NCI-H2196 (cell line): ENCODE results near the gene APBB2.
"Not testable (repeated sequence)": the region's sequence is repeated elsewhere in the genome, so short reads cannot be mapped to it uniquely, and the experiment has no call there.

Experiments used
- DNase-seq: peaks from one replicate; lab custom pipeline; 2025; ENCODE audit not compliant: unreplicated experiment; lab: John Stamatoyannopoulos, UW

Gene APBB2

GRCh38 chr4:40840255-40840984 lies 373.9 kb downstream of the APBB2 start:
- peak; percentile 12 for DNase-seq

DNA sequence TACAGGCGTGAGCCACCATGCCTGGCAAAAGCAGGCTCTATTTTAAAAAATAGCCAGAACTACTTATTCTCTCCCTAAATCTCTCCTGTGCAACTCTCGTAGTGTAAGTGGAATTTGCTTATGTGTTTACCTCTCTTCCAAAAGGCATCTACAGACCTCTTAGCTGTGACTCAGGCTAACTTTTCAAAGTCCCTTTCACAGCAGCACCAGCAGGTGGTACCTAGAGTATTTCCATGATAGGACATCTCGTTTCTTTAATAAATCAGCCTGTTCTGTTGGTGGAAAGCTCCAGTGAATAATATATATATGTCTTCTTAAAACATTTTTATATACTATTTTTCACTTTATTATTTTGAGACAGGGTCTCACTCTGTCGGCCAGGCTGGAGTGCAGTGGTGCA lies 375.6 kb downstream of the APBB2 start:
- DNase-seq: no peak

DNA sequence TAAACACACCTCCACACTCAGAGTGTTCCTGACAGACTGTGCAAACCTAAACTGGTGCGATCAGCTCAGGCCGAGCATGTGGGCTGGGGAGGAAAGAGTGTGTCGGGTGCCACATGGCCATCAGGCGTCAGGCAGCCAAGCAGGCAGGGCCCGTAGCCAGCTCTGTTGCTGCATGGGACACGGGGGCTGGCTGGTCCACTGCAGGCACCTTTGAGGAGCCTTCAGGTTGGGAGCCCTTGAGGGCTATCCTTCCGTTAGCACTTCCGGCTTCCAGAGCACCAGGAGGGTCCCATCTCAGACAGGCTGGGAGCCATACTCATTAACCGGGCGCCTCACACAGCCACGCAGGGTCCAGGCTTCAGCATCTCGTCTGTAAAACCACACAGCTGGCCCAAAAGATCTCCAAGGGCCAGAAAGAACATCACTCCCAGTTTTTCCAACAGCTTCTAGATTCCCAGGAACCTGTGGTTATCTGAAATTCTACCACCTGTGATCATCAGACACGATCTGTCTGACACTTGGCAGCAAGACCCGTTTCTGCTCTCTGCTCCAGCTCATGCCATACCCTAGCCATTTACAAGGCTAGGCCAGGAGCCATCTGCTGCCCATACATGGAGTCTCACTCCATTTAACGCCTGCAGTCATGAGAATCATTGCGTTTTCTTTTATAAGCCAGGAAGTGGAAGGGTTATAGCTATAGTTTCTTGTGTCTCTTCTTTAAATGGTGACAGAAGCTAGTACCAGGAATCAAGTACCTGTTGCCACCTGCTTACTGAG lies 377.1 kb downstream of the APBB2 start:
- peak; percentile 55 for DNase-seq

GRCh38 chr4:40833212-40833611 lies 381.1 kb downstream of the APBB2 start:
- DNase-seq: no peak

DNA sequence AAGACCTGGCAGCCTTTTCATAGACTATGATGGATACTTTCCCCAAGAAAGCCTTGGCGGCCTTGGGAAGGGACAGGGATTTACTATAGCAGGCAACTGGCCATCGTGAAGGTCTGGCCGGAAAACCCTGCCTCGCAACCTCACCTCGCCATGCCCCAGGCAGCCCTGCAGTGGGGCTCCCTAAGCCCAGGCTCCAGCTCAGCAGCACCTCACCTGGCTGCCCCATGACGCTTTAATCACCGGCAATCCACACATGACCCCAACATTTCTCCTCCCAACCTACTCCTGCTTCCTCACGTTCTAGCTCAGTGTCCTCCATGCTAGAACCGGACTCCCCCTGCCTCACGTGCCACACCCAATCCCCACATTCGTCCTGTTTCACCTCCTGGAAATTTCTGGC lies 382.2 kb downstream of the APBB2 start:
- no peak for DNase-seq

DNA sequence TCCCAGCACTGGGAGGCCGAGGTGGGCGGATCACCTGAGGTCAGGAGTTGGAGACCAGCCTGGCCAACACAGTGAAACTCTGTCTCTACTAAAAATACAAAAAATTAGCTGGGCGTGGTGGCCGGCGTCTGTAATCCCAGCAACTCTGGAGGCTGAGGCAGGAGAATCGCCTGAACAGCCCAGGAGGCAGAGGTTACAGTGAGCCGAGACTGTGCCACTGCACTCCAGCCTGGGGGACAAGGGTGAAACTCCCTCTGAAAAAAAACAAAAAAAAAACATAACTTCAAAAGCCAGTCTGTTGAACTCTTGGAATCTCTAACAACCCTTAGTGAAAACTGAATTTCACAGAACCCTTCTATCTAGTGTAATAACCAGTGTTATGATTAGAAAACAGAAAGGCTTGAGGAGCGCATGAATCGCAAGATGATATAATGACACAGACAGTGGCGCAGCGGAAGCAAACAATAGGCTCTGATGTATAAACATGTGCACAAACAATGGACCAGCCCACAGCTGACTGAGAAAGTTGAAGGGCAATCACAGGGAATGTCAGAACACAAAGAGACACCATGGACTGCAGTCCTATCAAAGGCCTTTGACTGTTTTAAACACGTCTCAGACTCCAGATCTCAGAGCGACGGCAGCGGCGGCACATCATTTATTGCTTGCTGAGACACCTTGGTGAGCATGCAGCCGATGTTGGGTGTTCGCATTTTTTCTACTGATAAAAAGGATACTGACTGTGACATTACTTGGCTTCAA lies 383.0 kb downstream of the APBB2 start:
- no peak for DNase-seq

- DNase-seq: no peak
Observed at GRCh38 chr4:40829586-40829985, 384.8 kb downstream of the APBB2 start.

DNA sequence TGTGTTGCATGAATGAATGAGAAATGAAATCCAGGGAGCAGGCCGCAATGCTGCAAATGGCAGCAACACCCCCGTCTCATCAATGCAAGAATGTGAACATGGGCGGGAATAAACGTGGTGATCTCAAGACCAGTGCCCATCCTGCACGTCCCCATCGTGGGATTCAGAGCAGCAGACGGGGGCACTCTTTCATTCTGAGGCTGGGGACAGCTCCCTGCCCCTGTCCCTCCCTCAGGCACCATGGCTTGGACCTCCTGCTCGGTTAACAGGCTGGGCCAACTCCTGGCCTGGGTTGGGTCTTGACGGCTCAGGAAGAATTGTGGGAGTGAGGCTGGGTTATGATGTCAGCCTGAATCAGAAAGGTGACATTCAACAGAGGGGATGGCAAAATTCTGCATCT lies 385.7 kb downstream of the APBB2 start:
- DNase-seq: no peak

- no peak for DNase-seq
Observed at GRCh38 chr4:40827758-40828157, 386.6 kb downstream of the APBB2 start.

DNA sequence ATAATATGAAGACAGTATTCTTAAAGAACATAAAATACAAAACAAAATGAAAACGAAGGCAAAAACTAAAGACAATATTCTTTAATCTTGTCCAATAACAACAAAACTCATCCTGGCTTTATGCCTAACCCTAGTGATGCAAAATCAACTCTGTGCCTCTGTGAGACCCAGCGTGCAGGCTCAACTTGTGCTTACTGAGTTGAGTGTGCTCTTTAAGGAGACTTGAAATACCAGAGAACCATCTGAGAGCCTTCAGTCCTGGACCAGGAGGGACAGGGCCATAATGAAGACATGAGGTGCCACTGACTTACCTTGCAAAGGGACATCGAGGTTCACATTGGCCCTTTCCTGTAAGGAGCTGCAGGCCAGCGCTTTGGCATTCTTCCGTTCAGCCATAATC lies 387.5 kb downstream of the APBB2 start:
- no peak for DNase-seq

GRCh38 chr4:40825014-40825838 lies 389.1 kb downstream of the APBB2 start:
- no peak for DNase-seq

DNA sequence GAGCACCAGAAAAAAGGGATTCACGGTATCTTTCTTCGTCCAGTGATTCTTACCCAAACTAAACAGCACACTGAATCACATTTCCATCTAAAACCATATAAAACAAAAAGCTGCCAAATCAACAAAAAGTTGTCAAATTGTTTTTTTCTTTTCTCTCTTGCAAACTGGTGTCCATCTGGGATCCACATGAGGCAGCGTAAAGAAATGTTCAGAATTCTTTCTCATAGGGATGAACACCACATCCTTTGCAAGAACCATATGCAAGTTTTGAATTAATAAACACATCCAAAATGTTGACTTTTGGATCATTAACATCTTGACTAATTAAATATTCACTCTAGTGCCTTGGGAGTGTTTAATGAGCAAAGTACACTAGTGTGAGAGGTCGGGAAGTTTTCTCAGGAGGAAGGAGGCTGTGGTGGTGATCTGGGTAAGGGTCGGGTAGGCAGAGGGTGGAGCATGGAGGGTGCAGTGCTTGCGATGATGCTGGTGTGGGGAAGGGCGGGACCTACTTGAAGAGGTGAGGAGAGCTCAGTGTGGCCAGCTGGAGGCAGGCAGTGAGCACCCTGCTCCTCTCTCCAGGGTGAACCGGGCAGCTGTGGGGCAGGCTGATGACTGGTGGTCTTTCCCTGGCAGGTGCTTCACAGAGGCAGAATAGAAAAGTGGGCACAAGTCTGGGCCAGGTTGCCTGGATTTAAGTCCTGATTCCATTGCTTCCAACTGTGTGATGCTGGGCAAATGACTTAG lies 391.7 kb downstream of the APBB2 start:
- DNase-seq: no peak

DNA sequence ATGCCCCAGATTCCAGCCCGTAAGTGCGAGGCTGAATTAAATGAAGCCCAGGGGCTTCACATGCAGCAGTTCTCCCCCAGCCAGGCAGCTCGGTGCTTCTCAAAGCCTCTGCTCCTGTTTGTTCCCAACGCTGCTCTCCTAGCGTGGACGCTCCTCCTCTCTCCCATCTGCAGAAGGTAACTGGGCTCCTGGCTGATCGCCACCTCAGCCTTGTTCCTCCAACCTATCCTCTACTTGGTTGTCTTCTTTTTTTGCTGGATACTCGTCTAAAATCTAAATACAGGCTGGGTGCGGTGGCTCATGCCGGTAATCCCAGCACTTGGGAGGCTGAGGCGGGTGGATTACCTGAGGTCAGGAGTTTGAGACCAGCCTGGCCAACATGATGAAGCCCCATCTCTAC lies 394.2 kb downstream of the APBB2 start:
- no peak for DNase-seq

GRCh38 chr4:40817157-40817556 lies 397.2 kb downstream of the APBB2 start:
- DNase-seq: not testable (repeated sequence)

GRCh38 chr4:40812856-40813255 lies 401.5 kb downstream of the APBB2 start:
- DNase-seq: no peak

DNA sequence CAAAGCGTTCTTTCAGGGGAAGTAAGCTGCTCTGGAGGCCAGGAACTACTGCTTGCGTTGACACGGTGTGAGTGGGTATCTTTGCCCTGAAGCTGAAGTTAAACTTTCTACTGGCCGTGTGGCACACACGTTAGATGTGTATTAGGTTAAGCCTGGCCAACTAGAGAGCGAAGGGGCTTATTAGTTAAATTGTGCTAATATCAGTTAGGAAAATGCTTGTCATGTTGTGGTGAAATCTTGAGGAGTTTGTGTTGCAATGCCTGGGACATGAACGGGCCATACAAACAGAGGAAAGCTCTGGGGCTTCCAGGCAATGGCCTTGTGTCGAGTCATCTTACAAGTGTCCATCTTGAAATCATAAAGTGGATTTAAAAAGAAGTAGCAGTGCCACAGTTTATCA lies 402.0 kb downstream of the APBB2 start:
- no peak for DNase-seq

GRCh38 chr4:40811956-40812355 lies 402.4 kb downstream of the APBB2 start:
- DNase-seq: no peak

GRCh38 chr4:40808926-40809457 lies 405.4 kb downstream of the APBB2 start:
- DNase-seq: no peak

DNA sequence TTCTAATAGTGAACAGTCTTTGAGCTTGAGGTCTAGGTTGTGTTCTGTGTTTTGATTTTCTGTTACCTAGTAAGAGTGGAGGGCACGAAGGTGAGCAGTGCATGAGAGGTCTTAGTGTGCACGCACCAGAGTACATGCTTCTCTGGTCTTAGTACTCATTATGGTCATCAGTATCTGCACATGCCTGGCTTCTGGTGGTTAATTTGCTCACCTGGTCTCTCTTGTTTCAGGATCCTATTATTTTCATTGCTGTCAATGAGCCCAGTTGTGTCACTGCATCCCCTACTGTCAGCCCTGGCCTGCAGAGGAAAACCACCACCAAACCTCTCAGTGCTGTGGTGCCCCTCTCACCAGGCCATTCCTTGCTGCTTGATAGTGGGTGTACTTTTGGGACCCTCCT lies 409.7 kb downstream of the APBB2 start:
- DNase-seq: no peak

- DNase-seq: no peak
Observed at GRCh38 chr4:40800064-40800463, 414.3 kb downstream of the APBB2 start.
